Subcutaneous adipose tissue (tissue), 4 donors: Measurements from ENCODE around the gene TDRD15. TPM values are rescaled to one million over a fixed set of nuclear protein-coding genes. Genes with fewer than 3 reads are reported as not detected.

Source experiments
- total RNA-seq, 4 donors: library from RNA; depleted of rRNA; stranded (reverse); fragments of >200 nt; gene quantifications; one replicate each; pipeline ENCODE4 v1.1.0, GENCODE V29; 2016
- TF ChIP-seq, protein P1 (sequence below): fragments of 450-650 bp; IDR thresholded peaks from one replicate; pipeline ENCODE4 v1.5.1; 2016; ENCODE audit warnings: low read depth, mild to moderate bottlenecking, control low read depth, antibody characterized with exemption, moderate library complexity

Gene TDRD15
- total RNA-seq, 4 donors from 2014 or later: 0.34 to 1.6 TPM; not detected in 2

- TF ChIP-seq, protein P1, sequence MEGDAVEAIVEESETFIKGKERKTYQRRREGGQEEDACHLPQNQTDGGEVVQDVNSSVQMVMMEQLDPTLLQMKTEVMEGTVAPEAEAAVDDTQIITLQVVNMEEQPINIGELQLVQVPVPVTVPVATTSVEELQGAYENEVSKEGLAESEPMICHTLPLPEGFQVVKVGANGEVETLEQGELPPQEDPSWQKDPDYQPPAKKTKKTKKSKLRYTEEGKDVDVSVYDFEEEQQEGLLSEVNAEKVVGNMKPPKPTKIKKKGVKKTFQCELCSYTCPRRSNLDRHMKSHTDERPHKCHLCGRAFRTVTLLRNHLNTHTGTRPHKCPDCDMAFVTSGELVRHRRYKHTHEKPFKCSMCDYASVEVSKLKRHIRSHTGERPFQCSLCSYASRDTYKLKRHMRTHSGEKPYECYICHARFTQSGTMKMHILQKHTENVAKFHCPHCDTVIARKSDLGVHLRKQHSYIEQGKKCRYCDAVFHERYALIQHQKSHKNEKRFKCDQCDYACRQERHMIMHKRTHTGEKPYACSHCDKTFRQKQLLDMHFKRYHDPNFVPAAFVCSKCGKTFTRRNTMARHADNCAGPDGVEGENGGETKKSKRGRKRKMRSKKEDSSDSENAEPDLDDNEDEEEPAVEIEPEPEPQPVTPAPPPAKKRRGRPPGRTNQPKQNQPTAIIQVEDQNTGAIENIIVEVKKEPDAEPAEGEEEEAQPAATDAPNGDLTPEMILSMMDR: no peak
These were observed 52.3 kb downstream of the TDRD15 start for GRCh38 chr2:21175895-21176646.

GRCh38 chr2:21181957-21182356 is 58.2 kb downstream of the TDRD15 start:
- TF ChIP-seq, protein P1: no peak

GRCh38 chr2:21183306-21183705 is 59.5 kb downstream of the TDRD15 start:
- TF ChIP-seq, protein P1: no peak

DNA sequence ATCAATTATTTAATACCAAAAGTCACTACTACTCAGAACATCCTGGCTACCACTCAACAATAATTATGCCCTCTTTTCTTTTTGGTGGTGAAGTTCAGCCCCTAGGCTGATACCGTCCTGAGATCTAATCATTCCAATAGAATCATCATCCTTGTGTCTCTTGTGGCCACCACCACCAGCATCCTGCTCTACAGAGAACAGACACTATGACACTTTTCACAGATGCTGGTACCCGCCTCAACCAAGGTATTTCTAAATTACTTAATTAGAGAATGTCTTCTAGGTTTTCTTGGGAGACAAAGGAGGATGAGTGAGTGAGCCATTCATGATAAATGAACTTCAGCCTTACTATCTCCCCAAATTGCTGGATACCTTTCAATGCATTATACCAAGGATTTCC is 60.0 kb downstream of the TDRD15 start:
- TF ChIP-seq, protein P1: no peak

DNA sequence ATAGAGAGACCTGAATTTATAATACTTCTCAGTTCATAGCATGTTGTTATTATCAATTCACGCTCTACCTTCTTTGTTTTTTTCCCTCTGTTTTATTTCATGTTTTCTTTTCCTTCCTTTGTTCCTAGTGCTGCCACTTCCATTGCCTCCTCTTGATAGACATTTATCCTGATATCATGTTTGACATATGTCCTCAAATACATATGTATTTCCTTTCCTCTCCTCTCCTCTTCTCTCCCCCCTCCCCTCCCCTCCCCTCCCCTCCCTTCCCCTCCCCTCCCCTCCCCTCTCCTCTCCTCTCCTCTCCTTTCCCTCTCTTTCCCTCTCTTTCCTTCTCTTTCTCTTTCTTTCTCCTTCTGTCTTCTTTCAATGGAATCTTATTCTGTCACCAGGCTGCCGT is 67.8 kb downstream of the TDRD15 start:
- TF ChIP-seq, protein P1: no peak

Other genes starting within 250 kb of the TDRD15 start
- gene APOB, start 79.9 kb upstream of the TDRD15 start, total RNA-seq: 10 to 100 TPM in 2 of 4 donors, 1 to 10 TPM in 2; 1.5 to 38.6 (median 14.7) TPM